GM19397 (cell line): Measurements from ENCODE around the gene RGS3.

Experiments used
- ATAC-seq: cut with Tn5 transposase; IDR thresholded peaks from one replicate; pipeline ENCODE4 v1.9.1; 2021; ENCODE audit warnings: mild to moderate bottlenecking, moderate library complexity; ENCODE audit not compliant: unreplicated experiment

RGS3 gene

DNA sequence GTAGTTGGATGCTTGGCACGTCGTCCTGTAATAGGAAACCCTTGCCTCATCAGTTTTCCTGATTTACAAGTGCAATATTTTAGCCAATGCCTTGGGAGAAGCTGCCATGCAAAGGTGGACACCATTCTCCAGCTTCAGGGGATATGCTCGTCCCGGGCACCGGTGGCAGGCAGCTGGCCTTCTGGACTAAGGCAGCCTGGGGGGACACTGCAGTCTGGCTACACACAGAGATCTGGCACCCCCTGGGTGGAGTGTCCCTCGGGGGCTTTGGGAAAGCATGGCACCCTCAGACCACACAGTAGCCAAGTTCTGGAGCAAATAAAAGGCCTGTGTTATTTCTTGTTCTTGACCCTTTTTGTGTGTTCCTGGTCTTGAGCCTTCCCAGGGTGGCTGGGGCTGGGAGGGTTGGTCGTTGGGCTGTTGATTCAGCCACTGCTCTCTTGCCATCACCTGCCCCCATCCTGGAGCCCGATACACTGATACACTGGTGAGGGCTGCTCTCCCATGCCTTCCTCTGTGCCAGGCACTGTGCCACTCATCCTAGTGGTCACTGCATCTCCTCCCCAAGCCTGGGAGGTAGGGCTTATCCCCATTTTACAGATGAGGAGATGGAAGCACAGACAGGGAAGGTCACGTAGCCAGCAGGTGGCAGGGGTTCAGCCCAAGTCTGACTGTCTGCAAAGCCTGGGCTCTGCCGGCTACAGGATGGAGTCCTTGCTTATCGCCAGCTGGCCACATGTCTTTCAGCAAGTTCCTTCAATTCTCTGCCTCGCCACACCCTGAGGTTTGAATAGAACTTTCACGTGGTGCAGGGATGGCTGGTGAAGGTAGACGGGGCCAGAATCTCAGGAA lies 134.1 kb downstream of the RGS3 start:
- no peak for ATAC-seq

GRCh38 chr9:113598451-113598850 lies 134.9 kb downstream of the RGS3 start:
- ATAC-seq: no peak

- ATAC-seq: no peak
Measured at GRCh38 chr9:113598883-113599282, 135.4 kb downstream of the RGS3 start.

- no peak for ATAC-seq
Measured at GRCh38 chr9:113599646-113600022, 136.1 kb downstream of the RGS3 start.

DNA sequence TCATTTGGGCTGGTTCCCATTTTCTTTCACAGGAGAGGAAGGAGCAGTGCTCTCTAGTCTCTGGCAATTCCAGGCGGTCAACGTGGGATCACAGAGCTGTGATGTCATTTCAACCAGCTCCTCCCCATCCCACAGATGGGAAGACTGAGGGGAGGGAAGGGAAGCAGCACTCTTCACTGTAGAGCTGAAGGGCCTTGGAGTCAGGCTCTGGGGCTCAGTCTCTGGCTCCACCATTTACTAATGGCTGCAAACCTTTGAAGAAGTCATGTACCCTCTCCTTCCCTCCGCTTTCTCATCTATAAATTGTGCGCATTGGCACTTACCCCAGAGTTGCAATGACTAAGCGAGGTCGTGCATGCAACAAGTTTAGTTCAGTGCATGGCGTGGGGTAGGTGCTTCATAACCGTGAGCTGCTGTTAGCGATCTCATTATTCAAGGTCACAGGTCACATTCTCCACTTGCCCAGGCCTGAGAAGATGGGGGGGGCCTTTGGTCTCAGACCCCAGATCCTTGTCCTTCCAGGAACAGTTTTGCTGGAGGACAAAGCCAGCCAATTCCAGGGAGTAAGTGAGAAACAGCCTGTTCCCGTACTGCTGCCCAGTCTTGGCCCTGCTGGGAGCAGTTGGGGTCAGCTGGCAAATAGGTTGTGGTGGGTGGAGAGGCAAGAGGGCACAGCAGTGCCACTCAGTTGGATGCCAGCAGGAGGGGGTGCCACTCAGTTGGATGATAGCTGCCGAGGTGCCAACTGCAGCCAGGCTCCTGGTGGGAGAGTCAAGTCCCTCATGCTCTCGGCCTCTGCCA lies 136.7 kb downstream of the RGS3 start:
- ATAC-seq: no peak

- ATAC-seq: no peak
Measured at GRCh38 chr9:113600871-113601614, 137.5 kb downstream of the RGS3 start.

DNA sequence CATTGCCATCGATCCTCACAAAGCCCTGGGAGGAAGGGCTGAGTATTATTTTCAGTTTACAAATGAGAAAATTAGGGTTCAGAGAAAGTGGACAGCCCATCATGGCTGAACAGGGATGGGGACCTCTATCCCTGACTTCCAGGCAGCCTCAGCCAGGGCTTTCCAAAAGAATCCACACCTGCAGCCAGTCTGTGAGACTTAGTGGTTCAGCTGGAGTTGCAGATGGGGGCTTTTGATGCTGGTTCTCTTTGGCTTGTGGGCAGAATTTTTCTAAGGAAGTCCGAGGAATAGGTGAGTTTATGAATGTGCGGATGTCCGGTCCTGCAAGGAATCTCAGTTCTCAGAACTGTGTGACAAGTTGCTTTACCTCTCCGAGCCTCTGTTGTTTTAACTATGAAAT lies 138.1 kb downstream of the RGS3 start:
- ATAC-seq: no peak

DNA sequence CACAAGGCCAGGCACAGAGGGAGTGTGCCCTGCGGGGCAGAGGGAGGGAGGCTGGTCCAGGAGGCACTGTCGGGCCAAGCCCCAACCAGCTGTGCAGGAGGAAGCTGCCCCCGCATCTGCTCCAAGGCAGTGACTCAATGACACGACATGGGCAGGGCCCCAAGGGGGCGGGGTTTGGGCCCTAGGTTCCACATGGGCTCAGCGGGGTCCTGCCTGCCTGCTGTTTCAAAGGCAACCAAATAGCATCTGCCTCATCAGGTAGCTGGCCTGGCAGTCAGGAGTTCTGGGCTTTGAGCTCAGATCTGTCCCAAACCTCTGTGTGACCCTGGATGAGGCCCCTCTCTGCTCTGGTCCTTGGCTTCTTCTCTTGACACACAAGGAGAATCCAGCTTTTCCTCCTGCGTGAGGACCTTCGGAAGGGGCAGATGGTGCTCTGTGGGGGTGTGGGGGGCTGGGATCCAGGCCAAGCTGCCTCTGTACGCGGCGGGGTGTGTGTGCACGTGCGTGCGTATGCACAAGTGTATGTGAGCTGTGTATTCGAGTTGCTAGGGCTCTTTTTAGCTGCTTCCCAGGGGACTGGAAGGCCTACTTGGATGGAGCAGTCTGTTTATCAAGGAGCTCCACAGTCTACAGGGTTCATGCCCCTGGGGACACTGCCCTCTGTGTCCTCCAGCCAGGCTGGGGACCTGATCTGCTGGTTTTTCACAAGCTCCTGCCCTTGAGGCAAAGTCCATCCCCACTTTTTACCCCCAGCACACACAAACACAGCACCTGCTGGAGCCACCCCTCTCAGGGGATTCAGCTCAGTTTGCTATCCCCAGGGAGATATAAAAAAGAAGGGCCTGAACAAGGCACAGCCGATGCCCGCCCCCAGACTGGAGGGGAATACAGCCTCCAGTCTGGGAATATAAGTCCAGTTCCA lies 138.9 kb downstream of the RGS3 start:
- peak; percentile 52 for ATAC-seq

DNA sequence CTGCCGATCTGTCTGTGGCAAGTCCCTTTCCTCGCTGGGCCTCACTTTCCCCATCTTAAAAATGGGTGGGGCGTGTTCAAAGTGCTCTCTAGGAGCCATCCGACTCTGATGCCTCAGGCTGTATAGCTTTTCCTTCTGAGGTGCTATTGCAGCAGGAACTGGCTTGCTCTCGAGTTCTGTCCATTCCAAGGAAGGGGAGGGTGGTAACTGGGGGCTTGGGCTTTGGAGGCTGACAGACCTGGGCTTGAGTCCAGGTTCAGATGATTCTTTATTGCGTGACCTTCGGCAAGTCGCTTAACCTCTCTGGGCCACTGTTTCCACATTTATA lies 139.5 kb downstream of the RGS3 start:
- no peak for ATAC-seq

DNA sequence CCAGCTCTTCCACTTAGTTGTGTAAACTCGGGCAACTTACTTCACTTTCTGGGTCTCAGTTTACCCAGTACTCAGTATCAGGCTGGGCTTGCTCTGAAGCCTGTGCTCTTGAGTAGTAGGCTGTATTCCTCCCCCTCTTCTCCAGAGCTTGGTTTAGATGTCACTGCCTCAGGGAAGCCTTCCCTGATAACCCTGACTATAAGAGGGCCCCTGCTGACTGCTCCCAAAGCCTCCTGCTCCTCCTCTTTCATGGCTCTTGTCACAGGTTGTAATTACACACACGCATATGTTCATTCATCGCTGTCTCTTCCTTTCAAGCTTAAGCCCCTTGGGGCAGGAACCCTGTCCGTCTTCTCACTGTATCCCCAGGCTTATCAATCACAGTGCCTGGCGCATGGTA lies 140.2 kb downstream of the RGS3 start:
- no peak for ATAC-seq

DNA sequence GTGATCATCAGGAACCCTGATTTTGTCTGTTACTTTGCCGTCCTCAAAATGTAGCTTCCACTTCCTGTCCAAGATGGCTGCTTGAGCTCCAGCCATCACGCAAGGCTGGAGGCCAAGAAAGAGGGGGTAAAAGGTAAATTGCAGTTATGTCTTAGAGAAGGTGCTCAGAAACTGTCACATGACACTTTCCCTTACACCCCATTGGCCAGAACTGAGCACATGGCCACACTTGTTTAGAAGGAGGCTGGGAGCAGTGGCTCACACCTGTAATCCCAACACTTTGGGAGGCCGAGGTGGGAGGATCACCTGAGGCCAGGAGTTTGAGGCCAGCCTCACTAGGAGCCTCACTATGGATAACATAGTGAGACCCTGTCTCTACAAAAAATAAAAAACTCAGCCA lies 140.9 kb downstream of the RGS3 start:
- no peak for ATAC-seq

- no peak for ATAC-seq
Measured at GRCh38 chr9:113606510-113606909, 143.0 kb downstream of the RGS3 start.

DNA sequence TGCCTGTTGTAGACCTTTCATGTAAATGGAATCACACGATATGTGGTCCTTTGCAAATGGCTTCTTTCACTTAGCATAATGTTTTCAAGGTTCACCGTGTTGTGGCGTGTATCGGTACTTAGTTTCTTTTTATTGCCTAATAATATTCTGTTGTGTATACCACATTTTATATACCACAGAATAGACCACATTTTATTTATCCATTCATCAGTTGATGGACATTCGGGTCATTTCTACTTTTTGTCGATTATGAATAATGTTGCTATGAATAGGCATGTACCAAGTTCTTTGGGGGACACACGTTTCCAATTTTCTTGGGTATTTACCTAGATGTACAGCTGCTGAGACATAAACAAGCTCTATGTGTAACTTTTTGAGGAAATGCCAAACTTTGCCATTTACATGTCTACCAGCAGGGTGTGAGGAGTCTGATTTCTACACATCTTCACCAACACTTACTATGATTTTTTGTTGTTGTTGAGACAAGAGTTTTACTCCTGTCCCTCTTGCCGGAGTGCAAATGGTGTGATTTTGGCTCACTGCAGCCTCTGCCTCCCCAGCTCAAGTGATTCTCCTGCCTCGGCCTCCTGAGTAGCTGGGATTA lies 144.7 kb downstream of the RGS3 start:
- no peak for ATAC-seq

DNA sequence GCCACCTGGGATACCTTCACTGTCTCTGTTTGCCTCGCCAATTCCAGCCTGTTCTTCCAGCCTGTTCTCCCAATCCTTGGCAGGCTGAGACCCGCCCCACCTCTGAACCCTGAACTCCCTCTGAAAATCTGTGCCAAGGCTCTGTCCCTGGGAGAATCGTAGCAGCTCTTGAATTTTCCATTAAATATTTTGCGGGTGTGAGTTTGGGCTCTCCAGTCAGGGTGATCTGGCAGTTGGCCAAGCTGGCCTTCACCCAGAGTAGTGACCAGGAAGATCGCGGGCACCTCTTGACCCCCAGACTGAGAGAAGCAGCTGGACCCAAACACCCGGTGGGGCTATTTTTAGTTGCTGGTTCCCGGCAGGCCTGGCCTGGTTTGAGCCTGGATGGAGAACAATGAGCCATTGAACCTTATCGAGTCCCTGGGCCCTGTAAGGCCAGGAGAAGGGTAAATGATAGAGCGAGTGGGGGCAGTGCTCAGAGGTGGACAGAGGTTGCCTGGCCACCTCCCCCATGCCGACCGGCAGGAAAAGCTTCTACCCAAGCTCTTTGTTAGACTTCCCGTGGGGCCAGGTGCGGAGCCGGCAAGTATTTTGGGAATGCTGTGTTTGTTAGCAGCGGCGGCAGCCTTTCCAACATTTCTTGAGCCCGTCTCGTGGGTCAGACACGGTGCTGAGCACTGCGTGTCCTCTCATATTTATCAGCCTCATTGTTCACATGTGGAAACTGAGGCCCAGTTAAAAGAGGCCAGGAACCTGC lies 146.2 kb downstream of the RGS3 start:
- no peak for ATAC-seq

GRCh38 chr9:113611461-113612215 lies 148.1 kb downstream of the RGS3 start:
- no peak for ATAC-seq

GRCh38 chr9:113612216-113612747 lies 148.8 kb downstream of the RGS3 start:
- no peak for ATAC-seq

- ATAC-seq: no peak
Measured at GRCh38 chr9:113612828-113613227, 149.3 kb downstream of the RGS3 start.

DNA sequence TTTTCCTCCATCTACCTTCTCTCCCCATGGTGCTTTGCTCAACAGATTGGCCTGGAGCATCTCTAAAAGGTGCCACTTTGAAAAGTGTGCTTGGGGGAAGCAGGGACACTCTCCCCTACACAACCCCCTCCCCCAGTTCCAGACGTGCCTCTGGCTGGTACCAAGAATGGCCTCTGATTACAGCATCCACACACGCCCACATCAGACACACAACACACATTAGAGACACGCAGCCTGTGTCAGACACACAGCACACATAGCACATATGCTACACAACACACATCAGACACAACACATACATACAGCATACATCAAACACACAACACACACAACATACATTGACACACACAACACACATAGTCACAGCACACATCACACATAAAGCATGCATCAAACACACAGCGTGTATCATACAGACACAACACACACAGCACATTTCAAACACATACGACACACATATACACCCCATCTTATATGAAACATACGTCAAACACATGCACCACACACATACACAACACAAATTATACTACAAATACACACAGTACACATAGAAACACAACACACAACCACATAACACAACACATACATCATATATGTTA lies 150.4 kb downstream of the RGS3 start:
- no peak for ATAC-seq
